NCI-H526 treated with DMSO at 0.1 percent for 48 hours (cell line): ENCODE results near the gene RASA3.
"Not testable (repeated sequence)": the region's sequence is repeated elsewhere in the genome, so short reads cannot be mapped to it uniquely, and the experiment has no call there.

ENCODE experiments used
- DNase-seq: peaks from one replicate; lab custom pipeline; 2025; lab: John Stamatoyannopoulos, UW

The RASA3 gene

GRCh38 chr13:114033541-114034315 is 98.7 kb downstream of the RASA3 start:
- no peak for DNase-seq

GRCh38 chr13:114032126-114032799 is 100.2 kb downstream of the RASA3 start:
- no peak for DNase-seq

GRCh38 chr13:114031631-114032030 is 100.8 kb downstream of the RASA3 start:
- DNase-seq: no peak

- DNase-seq: no peak
Observed at GRCh38 chr13:114030666-114031610, 101.5 kb downstream of the RASA3 start.

- no peak for DNase-seq
Observed at GRCh38 chr13:114029866-114030625, 102.4 kb downstream of the RASA3 start.

- no peak for DNase-seq
Observed at GRCh38 chr13:114027826-114028225, 104.6 kb downstream of the RASA3 start.

GRCh38 chr13:114027046-114027715 is 105.2 kb downstream of the RASA3 start:
- peak; percentile 64 for DNase-seq

- DNase-seq: no peak
Observed at GRCh38 chr13:114026481-114026880, 105.9 kb downstream of the RASA3 start.

GRCh38 chr13:114025714-114026431 is 106.5 kb downstream of the RASA3 start:
- peak; percentile 4 for DNase-seq

GRCh38 chr13:114025405-114025713 is 107.1 kb downstream of the RASA3 start:
- no peak for DNase-seq

GRCh38 chr13:114024603-114025404 is 107.6 kb downstream of the RASA3 start:
- no peak for DNase-seq

- no peak for DNase-seq
Observed at GRCh38 chr13:114023716-114024602, 108.5 kb downstream of the RASA3 start.

GRCh38 chr13:114022876-114023275 is 109.5 kb downstream of the RASA3 start:
- DNase-seq: no peak

GRCh38 chr13:114022309-114022669 is 110.1 kb downstream of the RASA3 start:
- DNase-seq: no peak

GRCh38 chr13:114021464-114022308 is 110.7 kb downstream of the RASA3 start:
- DNase-seq: no peak

- DNase-seq: peak; percentile 73
Observed at GRCh38 chr13:114020750-114021463, 111.5 kb downstream of the RASA3 start.

- not testable (repeated sequence) for DNase-seq
Observed at GRCh38 chr13:114020134-114020533, 112.3 kb downstream of the RASA3 start.
